A673 (cell line): ENCODE measurements around the gene ZNF584. TPM values are rescaled to one million over a fixed set of nuclear protein-coding genes. Genes with fewer than 3 reads are reported as not detected.

Source experiments
- BruUV-seq: library from RNA; stranded (reverse); fragments of 400-500 nt; replicated peaks from 2 replicates; lab custom pipeline; 2021; lab: Mats Ljungman, UMichigan
- CTCF ChIA-PET: fragments of 300-600 bp; sonication (Branson Sonifier 250); formaldehyde crosslinking; loops from one replicate; lab custom pipeline; 2022; ENCODE audit warnings: antibody characterized with exemption; lab: Charles Lee
- POLR2A ChIA-PET: fragments of 300-600 bp; sonication (Branson Sonifier 250); formaldehyde crosslinking; loops from one replicate; lab custom pipeline; 2022; ENCODE audit warnings: antibody characterized with exemption; ENCODE audit not compliant: low non-redundant PET; lab: Charles Lee
- DNase-seq: peaks from one replicate; pipeline ENCODE4 v3.0.0-alpha.2; 2015; ENCODE audit warnings: low spot score
- H3K27ac ChIP-seq: fragments of 200-600 bp; sonication (generic); 2 replicates; pipeline ENCODE4 v1.5.1; 2016; ENCODE audit warnings: mixed run types, low read depth, mild to moderate bottlenecking, mixed read lengths, antibody characterized with exemption, low read length; ENCODE audit not compliant: poor library complexity, severe bottlenecking
- H3K27me3 ChIP-seq: fragments of 200-600 bp; sonication (generic); replicated peaks from 2 replicates; pipeline ENCODE4 v1.6.1; 2017; ENCODE audit warnings: mixed run types, low read depth, mild to moderate bottlenecking, mixed read lengths, antibody characterized with exemption, low read length; ENCODE audit not compliant: insufficient read depth, poor library complexity
- H3K36me3 ChIP-seq: fragments of 200-600 bp; sonication (generic); 2 replicates; pipeline ENCODE4 v1.6.1; 2016; ENCODE audit warnings: mixed run types, mild to moderate bottlenecking, mixed read lengths, antibody characterized with exemption, low read length; ENCODE audit not compliant: insufficient read depth, poor library complexity, severe bottlenecking
- H3K4me1 ChIP-seq: fragments of 200-600 bp; sonication (generic); 2 replicates; pipeline ENCODE4 v1.6.1; 2017; ENCODE audit warnings: mixed run types, mild to moderate bottlenecking, mixed read lengths, antibody characterized with exemption, low read length; ENCODE audit not compliant: insufficient read depth, poor library complexity, severe bottlenecking
- H3K4me3 ChIP-seq: fragments of 200-600 bp; sonication (generic); 2 replicates; pipeline ENCODE4 v1.5.1; 2016; ENCODE audit warnings: low read depth, mixed run types, mild to moderate bottlenecking, mixed read lengths, low read length; ENCODE audit not compliant: poor library complexity, severe bottlenecking
- H3K9me3 ChIP-seq: fragments of 200-600 bp; sonication (generic); 2 replicates; pipeline ENCODE4 v1.6.1; 2016; ENCODE audit warnings: mixed run types, low read depth, mild to moderate bottlenecking, mixed read lengths, antibody characterized with exemption, low read length; ENCODE audit not compliant: poor library complexity, severe bottlenecking
- EZH2 ChIP-seq: fragments of 200-600 bp; sonication (generic); IDR thresholded peaks from 2 replicates; pipeline ENCODE4 v1.6.1; 2017; ENCODE audit warnings: borderline replicate concordance, low read depth, mild to moderate bottlenecking, mixed read lengths, antibody characterized with exemption, low read length; ENCODE audit not compliant: poor library complexity, severe bottlenecking
- intact Hi-C: fragments of 100-400 bp; cut with micrococcal nuclease; formaldehyde crosslinking; loops from one replicate; pipeline ENCODE4 v1.10.0; 2022; ENCODE audit not compliant: unreplicated experiment
- total RNA-seq: library from RNA; stranded (reverse); gene quantifications from 2 replicates; pipeline ENCODE4 v1.2.3, GENCODE V29; 2021
- TF ChIP-seq, protein P1 (sequence below): fragments of 300-800, 200-600 bp; sonication (generic); conservative IDR thresholded peaks from 2 replicates; pipeline ENCODE4 v1.5.1; 2017; ENCODE audit warnings: low read depth, mild to moderate bottlenecking, antibody characterized with exemption, low read length, moderate library complexity, mixed read lengths

ZNF584 gene
- total RNA-seq, 1 experiment from 2014 or later = 20.9 TPM

DNA sequence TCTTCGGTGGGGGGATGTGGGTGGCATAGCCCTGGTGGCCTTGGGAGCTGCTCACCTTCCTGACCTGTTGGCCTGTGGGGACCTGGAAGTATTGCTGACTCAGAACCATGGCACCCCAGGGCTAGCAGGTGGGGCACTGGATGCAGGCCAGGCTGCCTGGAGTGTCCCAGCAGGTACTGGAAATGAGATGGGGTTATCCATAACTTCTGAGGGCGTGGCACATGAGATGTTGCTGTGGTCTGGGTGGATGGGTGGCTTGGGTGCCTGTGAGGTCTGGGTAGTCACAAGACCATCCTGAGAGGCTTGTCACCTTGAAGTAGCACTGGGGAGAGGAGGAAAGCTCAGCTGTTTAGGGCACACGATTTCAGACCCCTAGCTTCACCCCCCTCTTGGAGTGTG lies 13.6 kb upstream of the ZNF584 start:
- H3K27ac ChIP-seq = no peak overlapping the region
- POLR2A ChIA-PET = no interaction called here
- no peak for TF ChIP-seq EZH2
- TF ChIP-seq, protein P1, sequence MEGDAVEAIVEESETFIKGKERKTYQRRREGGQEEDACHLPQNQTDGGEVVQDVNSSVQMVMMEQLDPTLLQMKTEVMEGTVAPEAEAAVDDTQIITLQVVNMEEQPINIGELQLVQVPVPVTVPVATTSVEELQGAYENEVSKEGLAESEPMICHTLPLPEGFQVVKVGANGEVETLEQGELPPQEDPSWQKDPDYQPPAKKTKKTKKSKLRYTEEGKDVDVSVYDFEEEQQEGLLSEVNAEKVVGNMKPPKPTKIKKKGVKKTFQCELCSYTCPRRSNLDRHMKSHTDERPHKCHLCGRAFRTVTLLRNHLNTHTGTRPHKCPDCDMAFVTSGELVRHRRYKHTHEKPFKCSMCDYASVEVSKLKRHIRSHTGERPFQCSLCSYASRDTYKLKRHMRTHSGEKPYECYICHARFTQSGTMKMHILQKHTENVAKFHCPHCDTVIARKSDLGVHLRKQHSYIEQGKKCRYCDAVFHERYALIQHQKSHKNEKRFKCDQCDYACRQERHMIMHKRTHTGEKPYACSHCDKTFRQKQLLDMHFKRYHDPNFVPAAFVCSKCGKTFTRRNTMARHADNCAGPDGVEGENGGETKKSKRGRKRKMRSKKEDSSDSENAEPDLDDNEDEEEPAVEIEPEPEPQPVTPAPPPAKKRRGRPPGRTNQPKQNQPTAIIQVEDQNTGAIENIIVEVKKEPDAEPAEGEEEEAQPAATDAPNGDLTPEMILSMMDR = no peak
- intact Hi-C loops = no loop called here
- no peaks in the 10 kb centered on the region for H3K4me1 ChIP-seq
- H3K9me3 ChIP-seq = no peaks in the 10 kb centered on the region
- BruUV-seq = no TSS peak
- H3K27me3 ChIP-seq = no peaks in the 10 kb centered on the region
- no peak for DNase-seq
- H3K4me3 ChIP-seq = no peak overlapping the region
- peaks cover 54% of the 10 kb centered on the region for H3K36me3 ChIP-seq
- CTCF ChIA-PET = no interaction called here

DNA sequence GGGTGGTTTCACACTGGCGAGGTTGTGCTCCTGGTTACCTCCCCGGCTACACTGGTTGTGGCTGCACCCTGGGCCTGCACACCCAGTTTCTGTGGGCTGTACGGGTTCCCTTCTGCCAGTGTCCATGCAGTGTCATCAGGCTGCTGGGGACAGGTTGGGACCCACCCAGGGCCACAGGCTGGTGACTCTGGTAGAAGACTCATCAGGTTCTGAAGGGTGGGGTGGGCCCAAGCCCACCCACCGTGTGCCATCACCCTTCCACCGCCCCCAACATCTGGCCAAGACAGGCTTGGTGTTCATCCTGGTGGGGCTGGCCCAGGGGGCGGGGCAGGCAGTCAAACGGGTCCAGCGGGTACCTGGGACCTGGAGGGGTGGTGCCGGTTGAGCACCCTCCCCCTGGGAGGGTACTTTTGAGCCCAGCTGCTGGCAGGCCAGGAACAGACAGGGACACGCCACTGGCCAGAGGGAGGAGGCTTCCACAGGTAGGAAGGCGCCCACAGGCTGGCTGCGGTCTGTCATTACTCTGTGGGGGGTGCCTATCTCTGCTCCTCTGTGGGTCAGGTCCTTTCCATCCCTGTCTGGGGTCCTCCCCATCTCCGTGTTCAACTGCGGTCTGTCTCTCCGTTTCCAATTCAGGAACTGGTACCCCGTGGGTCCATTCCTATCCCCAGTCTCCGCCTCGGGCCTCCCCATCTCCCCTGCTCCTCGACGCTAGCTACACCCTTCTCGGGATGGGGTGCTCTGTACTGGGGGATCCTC lies 13.1 kb upstream of the ZNF584 start, which contains the start of gene RNF225:
Gene RNF225 (plus strand): TSS at position 437 of the 759 bp plus-strand sequence. CDS start 434 bp downstream, outside the sequence.
- CTCF ChIA-PET = no interaction called here
- no TSS peak for BruUV-seq
- Histone ChIP-seq H3K27ac (no peak within 1 kb of the TSS), H3K27me3 (no peaks in the 10 kb centered on the region), H3K4me3 (no peak within 1 kb of the TSS), H3K9me3 (no peaks in the 10 kb centered on the region), H3K36me3 (peaks cover 49% of the 10 kb centered on the region), H3K4me1 (peaks cover 4% of the 10 kb centered on the region)
- TF ChIP-seq, protein P1 = no peak
- no peak for TF ChIP-seq EZH2
- POLR2A ChIA-PET = no interaction called here
- no peak for DNase-seq
- intact Hi-C loops = no loop called here

DNA sequence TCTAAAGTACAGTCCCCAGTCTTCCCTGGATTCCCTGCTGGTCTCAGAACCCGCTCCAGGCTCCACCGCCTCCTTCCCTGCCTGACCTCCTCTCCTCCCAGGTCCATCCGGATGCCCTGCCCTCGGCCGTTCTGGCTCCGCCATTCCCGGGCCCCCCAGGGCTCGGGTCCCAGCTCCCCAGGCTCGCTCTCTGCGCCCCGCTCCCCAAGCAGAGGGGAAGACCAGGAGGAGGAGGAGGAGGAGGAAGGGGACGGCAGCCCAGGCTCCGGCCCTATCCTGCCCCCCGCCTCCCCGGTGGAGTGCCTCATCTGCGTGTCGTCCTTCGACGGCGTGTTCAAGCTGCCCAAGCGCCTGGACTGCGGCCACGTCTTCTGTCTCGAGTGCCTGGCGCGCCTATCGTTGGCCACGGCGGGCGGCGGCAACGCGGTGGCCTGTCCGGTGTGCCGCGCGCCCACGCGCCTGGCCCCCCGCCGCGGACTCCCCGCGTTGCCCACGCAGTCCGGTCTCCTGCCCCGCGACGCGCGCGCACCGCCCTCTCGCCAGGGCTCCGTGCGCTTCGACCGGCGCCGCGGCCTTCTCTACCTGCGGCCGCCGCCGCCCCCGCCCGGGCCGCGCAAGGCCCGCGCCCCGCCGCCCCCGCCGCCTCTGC lies 12.3 kb upstream of the ZNF584 start:
- no peak for DNase-seq
- no peak overlapping the region for H3K27ac ChIP-seq
- no peaks in the 10 kb centered on the region for H3K27me3 ChIP-seq
- ChIA-PET POLR2A (no interaction called here), CTCF (no interaction called here)
- H3K36me3 ChIP-seq = peaks cover 42% of the 10 kb centered on the region
- H3K9me3 ChIP-seq = no peaks in the 10 kb centered on the region
- peaks cover 10% of the 10 kb centered on the region for H3K4me1 ChIP-seq
- intact Hi-C loops = no loop called here
- no peak for TF ChIP-seq EZH2
- TF ChIP-seq, protein P1 = no peak
- H3K4me3 ChIP-seq = no peak overlapping the region
- BruUV-seq = no TSS peak
